ENCODE results near the gene SPDEF.

SPDEF gene

GRCh38 chr6:34544776-34545471 is 11.2 kb downstream of the SPDEF start:
- no peak for DNase-seq (ENCODE audit: low read depth)

- no peak for DNase-seq (ENCODE audit: low read depth)
These were observed 12.0 kb downstream of the SPDEF start for GRCh38 chr6:34544052-34544604.

GRCh38 chr6:34543421-34543820 is 12.7 kb downstream of the SPDEF start:
- DNase-seq (ENCODE audit: low read depth) = no peak

GRCh38 chr6:34540841-34541240 is 15.3 kb downstream of the SPDEF start:
- DNase-seq (ENCODE audit: low read depth) = no peak

GRCh38 chr6:34540222-34540621 is 15.9 kb downstream of the SPDEF start:
- DNase-seq (ENCODE audit: low read depth) = no peak

GRCh38 chr6:34539181-34539580 is 16.9 kb downstream of the SPDEF start:
- DNase-seq (ENCODE audit: low read depth) = no peak

- no peak for DNase-seq (ENCODE audit: low read depth)
These were observed 17.5 kb downstream of the SPDEF start for GRCh38 chr6:34538581-34538980.

- DNase-seq (ENCODE audit: low read depth) = no peak
These were observed 18.1 kb downstream of the SPDEF start for GRCh38 chr6:34537922-34538550.

GRCh38 chr6:34536959-34537848 is 18.9 kb downstream of the SPDEF start:
- no peak for DNase-seq (ENCODE audit: low read depth)

- no peak for DNase-seq (ENCODE audit: low read depth)
These were observed 19.7 kb downstream of the SPDEF start for GRCh38 chr6:34536251-34536958.

GRCh38 chr6:34535646-34536045 is 20.5 kb downstream of the SPDEF start:
- DNase-seq (ENCODE audit: low read depth) = no peak

GRCh38 chr6:34535199-34535598 is 20.9 kb downstream of the SPDEF start:
- no peak for DNase-seq (ENCODE audit: low read depth)

- no peak for DNase-seq (ENCODE audit: low read depth)
These were observed 21.5 kb downstream of the SPDEF start for GRCh38 chr6:34534656-34535055.

- no peak for DNase-seq (ENCODE audit: low read depth)
These were observed 22.0 kb downstream of the SPDEF start for GRCh38 chr6:34534146-34534545.

GRCh38 chr6:34532230-34532629 is 23.9 kb downstream of the SPDEF start:
- DNase-seq (ENCODE audit: low read depth) = no peak

GRCh38 chr6:34531580-34532201 is 24.4 kb downstream of the SPDEF start:
- DNase-seq (ENCODE audit: low read depth) = peak; percentile 1

- DNase-seq (ENCODE audit: low read depth) = no peak
These were observed 25.3 kb downstream of the SPDEF start for GRCh38 chr6:34530753-34531365.

GRCh38 chr6:34529665-34530327 is 26.3 kb downstream of the SPDEF start:
- no peak for DNase-seq (ENCODE audit: low read depth)

- no peak for DNase-seq (ENCODE audit: low read depth)
These were observed 27.0 kb downstream of the SPDEF start for GRCh38 chr6:34528996-34529664.
